Endodermal cell (in vitro differentiated cells): Measurements from ENCODE around the gene PLPP4. TPM values are rescaled to one million over a fixed set of nuclear protein-coding genes. Genes with fewer than 3 reads are reported as not detected.
A peak's percentile ranks its signal among the peaks of the same experiment; 100 is the strongest.

Experiments
- DNase-seq: peaks from one replicate; pipeline ENCODE4 v3.0.0-alpha.2; 2017
- H3K27ac ChIP-seq: 2 replicates; pipeline ENCODE4 v1.5.1; 2013; ENCODE audit warnings: mild to moderate bottlenecking, low read depth, low read length, moderate library complexity
- H3K27me3 ChIP-seq: 2 replicates; pipeline ENCODE4 v1.6.1; 2013; ENCODE audit warnings: mild to moderate bottlenecking, low read length, moderate library complexity; ENCODE audit not compliant: insufficient read depth, control insufficient read depth, poor library complexity, severe bottlenecking
- H3K36me3 ChIP-seq: 2 replicates; pipeline ENCODE4 v1.7.0; 2013; ENCODE audit warnings: mild to moderate bottlenecking, low read length, moderate library complexity; ENCODE audit not compliant: control insufficient read depth, insufficient read depth
- H3K4me1 ChIP-seq: one replicate; pipeline ENCODE4 v1.7.0; 2013; ENCODE audit warnings: low read length; ENCODE audit not compliant: control insufficient read depth, insufficient read depth
- H3K4me3 ChIP-seq: 2 replicates; pipeline ENCODE4 v1.5.1; 2013; ENCODE audit warnings: mild to moderate bottlenecking, low read length, moderate library complexity
- H3K9ac ChIP-seq: 2 replicates; pipeline ENCODE4 v1.6.1; 2013; ENCODE audit warnings: mild to moderate bottlenecking, low read length, moderate library complexity; ENCODE audit not compliant: poor library complexity, severe bottlenecking; ENCODE audit errors: extremely low read depth
- H3K9me3 ChIP-seq: 2 replicates; pipeline ENCODE4 v1.6.1; 2013; ENCODE audit warnings: mild to moderate bottlenecking, low read length, moderate library complexity; ENCODE audit not compliant: control insufficient read depth
- H3K27ac Mint-ChIP-seq: 2 replicates; pipeline ENCODE4 v1.8.0; 2020; ENCODE audit warnings: mixed read lengths
- H3K27me3 Mint-ChIP-seq: 2 replicates; pipeline ENCODE4 v1.8.0; 2021; ENCODE audit warnings: mild to moderate bottlenecking, mixed read lengths; ENCODE audit not compliant: insufficient read depth
- H3K36me3 Mint-ChIP-seq: 2 replicates; pipeline ENCODE4 v1.8.0; 2020; ENCODE audit warnings: low read depth, mixed read lengths
- H3K4me1 Mint-ChIP-seq: 2 replicates; pipeline ENCODE4 v1.8.0; 2020; ENCODE audit warnings: mixed read lengths
- H3K4me3 Mint-ChIP-seq: 2 replicates; pipeline ENCODE4 v1.8.0; 2020; ENCODE audit warnings: mild to moderate bottlenecking, moderate library complexity, mixed read lengths
- H3K9me3 Mint-ChIP-seq: 2 replicates; pipeline ENCODE4 v1.8.0; 2020; ENCODE audit warnings: mild to moderate bottlenecking, mixed read lengths
- CTCF ChIP-seq: fragments of 200-600 bp; sonication (generic); conservative IDR thresholded peaks from 2 replicates; pipeline ENCODE4 v1.5.0; 2021; ENCODE audit warnings: antibody characterized with exemption, mild to moderate bottlenecking
- WGBS, 2 experiments: methylation state at CpG; one replicate each; pipeline versions ENCODE4 v1.1.5 to v1.1.7; 2013; ENCODE audit warnings: missing lambda C conversion rate in 2 of 2, mixed read lengths in 1 of 2; ENCODE audit not compliant: insufficient coverage in 1 of 2, insufficient read length in 1 of 2; 5-methylcytosine and 5-hydroxymethylcytosine counted together
- total RNA-seq, 2 donors: library from RNA; stranded (reverse); fragmentation: NEBNext Ultra II Directional in 1 of 2; extraction: Animal tissue kit (Norgen Biotek cat#: 25700) in 1 of 2; gene quantifications; 2 replicates in 1 of 2; 3 replicates in 1 of 2; pipeline ENCODE4 v1.2.1, GENCODE V29; 2021

PLPP4 gene
- total RNA-seq, 2 donors from 2014 or later = 8.7 to 14.4 TPM

- Histone ChIP-seq H3K36me3 (no peaks in the 10 kb centered on the region), H3K4me1 (no peaks in the 10 kb centered on the region), H3K4me3 (no peak overlapping the region), H3K27me3 (peaks cover 3% of the 10 kb centered on the region), H3K9me3 (no peaks in the 10 kb centered on the region), H3K9ac (no peak overlapping the region), H3K27ac (no peak overlapping the region)
- Mint-ChIP-seq H3K27ac (no peak overlapping the region), H3K4me1 (peaks cover 9% of the 10 kb centered on the region), H3K27me3 (no peaks in the 10 kb centered on the region), H3K4me3 (no peak overlapping the region), H3K9me3 (no peaks in the 10 kb centered on the region), H3K36me3 (peaks cover 9% of the 10 kb centered on the region)
- DNase-seq = peak; percentile 91
- WGBS, 2 experiments = 34 to 64% methylated on average over 2 to 9 of the region's 11 CpGs
- no peak for TF ChIP-seq CTCF
Measured at GRCh38 chr10:120514035-120514620, 57.1 kb downstream of the PLPP4 start.

DNA sequence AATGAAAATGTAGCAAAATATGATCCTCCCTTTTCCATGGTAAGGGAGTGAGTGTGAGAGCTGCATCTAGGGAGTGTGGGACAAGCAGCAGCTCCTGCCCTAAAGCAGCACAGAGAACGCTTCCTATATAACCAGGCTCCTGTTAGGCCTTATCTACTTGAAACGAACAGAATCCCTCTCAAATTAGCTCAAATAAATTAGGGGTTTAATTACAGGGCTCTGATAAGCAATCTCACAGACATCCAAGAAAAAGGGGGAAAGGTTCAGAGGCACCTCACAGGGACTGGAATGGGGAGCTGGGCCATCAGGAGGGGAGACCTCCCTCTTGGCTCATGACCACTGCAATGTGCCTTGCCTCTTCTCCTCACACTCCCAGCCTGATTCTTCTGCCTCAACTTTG is 57.9 kb downstream of the PLPP4 start:
- Mint-ChIP-seq H3K4me3 (no peak overlapping the region), H3K36me3 (peaks cover 9% of the 10 kb centered on the region), H3K9me3 (no peaks in the 10 kb centered on the region), H3K27ac (no peak overlapping the region), H3K4me1 (peaks cover 12% of the 10 kb centered on the region), H3K27me3 (no peaks in the 10 kb centered on the region)
- Histone ChIP-seq H3K4me3 (no peak overlapping the region), H3K27me3 (peaks cover 3% of the 10 kb centered on the region), H3K9me3 (no peaks in the 10 kb centered on the region), H3K4me1 (no peaks in the 10 kb centered on the region), H3K27ac (no peak overlapping the region), H3K36me3 (no peaks in the 10 kb centered on the region), H3K9ac (no peak overlapping the region)
- 100% methylated on average over 2 of the region's 2 CpGs; no CpG with 5 or more reads in 1 of the 2 experiments for WGBS, 2 experiments
- no peak for TF ChIP-seq CTCF
- DNase-seq = no peak

DNA sequence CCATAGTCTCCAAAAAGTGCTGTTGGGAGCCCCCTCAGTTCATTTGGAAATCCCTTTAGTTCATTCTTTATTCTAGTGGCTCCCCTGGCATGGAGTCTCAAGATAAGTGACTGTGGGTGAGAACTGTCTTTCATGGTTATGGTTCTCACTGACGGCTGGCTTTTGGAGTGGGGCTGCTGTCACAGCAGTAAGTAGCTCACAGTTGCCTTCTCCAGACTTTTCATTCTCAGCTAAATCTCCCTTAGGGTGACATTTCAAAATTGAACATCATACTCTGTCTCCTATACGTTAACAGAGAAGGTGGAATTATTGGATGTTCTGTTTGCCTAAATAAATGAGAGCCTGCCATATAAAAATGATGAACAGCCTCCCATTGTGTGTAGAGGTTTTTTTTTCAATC is 58.7 kb downstream of the PLPP4 start:
- Mint-ChIP-seq H3K4me1 (peaks cover 15% of the 10 kb centered on the region), H3K36me3 (peaks cover 12% of the 10 kb centered on the region), H3K4me3 (no peak overlapping the region), H3K9me3 (no peaks in the 10 kb centered on the region), H3K27ac (no peak overlapping the region), H3K27me3 (no peaks in the 10 kb centered on the region)
- Histone ChIP-seq H3K36me3 (no peaks in the 10 kb centered on the region), H3K27ac (no peak overlapping the region), H3K4me3 (no peak overlapping the region), H3K27me3 (peaks cover 3% of the 10 kb centered on the region), H3K9me3 (no peaks in the 10 kb centered on the region), H3K4me1 (no peaks in the 10 kb centered on the region), H3K9ac (no peak overlapping the region)
- TF ChIP-seq CTCF = no peak
- no peak for DNase-seq
- 93 to 100% methylated on average over 1 to 2 of the region's 2 CpGs for whole genome bisulfite sequencing, 2 experiments
